OCI-LY3 (cell line): ENCODE data around the gene MKRN1.

ENCODE experiments used
- H2AFZ ChIP-seq: fragments of 200-600, 300-600 bp; shearing (Covaris generic); 2 replicates; pipeline ENCODE4 v1.6.0; 2014; ENCODE audit warnings: antibody characterized with exemption, low read depth, low read length
- H3K27ac ChIP-seq: fragments of 200-600, 300-600 bp; sonication (generic); 2 replicates; pipeline ENCODE4 v1.5.1; 2014; ENCODE audit warnings: mild to moderate bottlenecking, low read length, moderate library complexity, mixed read lengths
- H3K27me3 ChIP-seq: fragments of 200-600, 300-600 bp; sonication (generic); 2 replicates; pipeline ENCODE4 v1.6.1; 2014; ENCODE audit warnings: low read depth, low read length, mixed read lengths
- H3K36me3 ChIP-seq: fragments of 200-600, 300-600 bp; sonication (generic); replicated peaks from 2 replicates; pipeline ENCODE3; 2014; ENCODE audit warnings: low read depth, low read length, mixed read lengths
- H3K4me1 ChIP-seq: fragments of 300-600, 200-600 bp; sonication (generic); 2 replicates; pipeline ENCODE4 v1.6.1; 2014; ENCODE audit warnings: low read length, mixed read lengths
- H3K4me2 ChIP-seq: fragments of 200-600, 300-600 bp; sonication (generic); 2 replicates; pipeline ENCODE4 v1.6.1; 2014; ENCODE audit warnings: low read length, mixed read lengths
- H3K4me3 ChIP-seq: fragments of 300-600, 200-600 bp; sonication (generic); 2 replicates; pipeline ENCODE4 v1.5.1; 2014; ENCODE audit warnings: antibody characterized with exemption, mild to moderate bottlenecking, low read length, moderate library complexity
- H3K79me2 ChIP-seq: fragments of 300-600, 200-600 bp; shearing (Covaris generic); 2 replicates; pipeline ENCODE4 v1.6.1; 2014; ENCODE audit warnings: mild to moderate bottlenecking, low read length, mixed read lengths
- H3K9ac ChIP-seq: fragments of 300-600, 200-600 bp; shearing (Covaris generic); 2 replicates; pipeline ENCODE4 v1.6.0; 2014; ENCODE audit warnings: mild to moderate bottlenecking, low read length, moderate library complexity
- H3K9me3 ChIP-seq: fragments of 200-600, 300-600 bp; shearing (Covaris generic); 2 replicates; pipeline ENCODE4 v1.6.1; 2014; ENCODE audit warnings: low read length, mixed read lengths; ENCODE audit not compliant: insufficient read depth
- H4K20me1 ChIP-seq: fragments of 200-600, 300-600 bp; sonication (generic); 2 replicates; pipeline ENCODE4 v1.6.1; 2016; ENCODE audit warnings: low read length, mixed read lengths; ENCODE audit not compliant: insufficient read depth
- CTCF ChIP-seq: fragments of 200-600, 300-600 bp; sonication (generic); IDR thresholded peaks from 2 replicates; pipeline ENCODE4 v1.5.1; 2014; ENCODE audit warnings: antibody characterized with exemption, low read length, low read depth
- EZH2phosphoT487 ChIP-seq: fragments of 200-600 bp; shearing (Covaris generic); IDR thresholded peaks from 2 replicates; pipeline ENCODE4 v1.6.1; 2018; ENCODE audit warnings: antibody characterized with exemption, mixed run types, low read depth

MKRN1 gene

GRCh38 chr7:140495514-140496097, 16.3 kb upstream of the MKRN1 start:
- Histone ChIP-seq H3K4me3 (no peak overlapping the region), H3K27me3 (no peaks in the 10 kb centered on the region), H3K4me1 (no peaks in the 10 kb centered on the region), H3K79me2 (no peaks in the 10 kb centered on the region), H3K27ac (no peak overlapping the region), H2AFZ (no peak overlapping the region), H3K9me3 (no peaks in the 10 kb centered on the region), H4K20me1 (no peaks in the 10 kb centered on the region), H3K36me3 (no peaks in the 10 kb centered on the region), H3K4me2 (no peak overlapping the region), H3K9ac (no peak overlapping the region)
- no peak for TF ChIP-seq EZH2phosphoT487
- TF ChIP-seq CTCF, result no peak

- Histone ChIP-seq H3K9ac (no peak overlapping the region), H3K79me2 (no peaks in the 10 kb centered on the region), H3K4me3 (no peak overlapping the region), H3K27ac (no peak overlapping the region), H2AFZ (no peak overlapping the region), H3K4me1 (no peaks in the 10 kb centered on the region), H3K9me3 (no peaks in the 10 kb centered on the region), H4K20me1 (no peaks in the 10 kb centered on the region), H3K36me3 (no peaks in the 10 kb centered on the region), H3K27me3 (no peaks in the 10 kb centered on the region), H3K4me2 (no peak overlapping the region)
- TF ChIP-seq CTCF, result no peak
Measured at GRCh38 chr7:140494867-140495266, 15.6 kb upstream of the MKRN1 start.

GRCh38 chr7:140489026-140489359, 9.7 kb upstream of the MKRN1 start:
- Histone ChIP-seq H3K36me3 (no peaks in the 10 kb centered on the region), H3K9me3 (no peaks in the 10 kb centered on the region), H3K4me2 (no peak overlapping the region), H4K20me1 (no peaks in the 10 kb centered on the region), H2AFZ (no peak overlapping the region), H3K9ac (no peak overlapping the region), H3K4me3 (no peak overlapping the region), H3K27ac (no peak overlapping the region), H3K27me3 (no peaks in the 10 kb centered on the region; the same call in 1 of the 2 replicates), H3K79me2 (no peaks in the 10 kb centered on the region), H3K4me1 (no peaks in the 10 kb centered on the region)
- TF ChIP-seq EZH2phosphoT487, result no peak
- no peak for TF ChIP-seq CTCF

- H3K9ac ChIP-seq, result no peak overlapping the region
- TF ChIP-seq CTCF (no peak), EZH2phosphoT487 (no peak)
- no peak overlapping the region for H3K27ac ChIP-seq
- H3K36me3 ChIP-seq, result no peaks in the 10 kb centered on the region
- no peak overlapping the region for H3K4me3 ChIP-seq
- H4K20me1 ChIP-seq, result no peaks in the 10 kb centered on the region
- H3K4me2 ChIP-seq, result no peak overlapping the region
- H3K4me1 ChIP-seq, result no peaks in the 10 kb centered on the region
- no peak overlapping the region for H2AFZ ChIP-seq
- H3K9me3 ChIP-seq, result no peaks in the 10 kb centered on the region
- H3K79me2 ChIP-seq, result no peaks in the 10 kb centered on the region
- H3K27me3 ChIP-seq, result peaks cover 2% of the 10 kb centered on the region; the same call in 1 of the 2 replicates
Measured at GRCh38 chr7:140485500-140486265, 6.4 kb upstream of the MKRN1 start.
